Measurements from ENCODE around the gene VAV2.

Gene VAV2

GRCh38 chr9:133734590-133735414 lies 257.3 kb downstream of the VAV2 start:
- no peak for DNase-seq

GRCh38 chr9:133733796-133734533 lies 258.2 kb downstream of the VAV2 start:
- no peak for DNase-seq

- no peak for DNase-seq
Observed at GRCh38 chr9:133733421-133733795, 258.7 kb downstream of the VAV2 start.

- DNase-seq: no peak
Observed at GRCh38 chr9:133732639-133733408, 259.3 kb downstream of the VAV2 start.

GRCh38 chr9:133731876-133732638 lies 260.1 kb downstream of the VAV2 start:
- DNase-seq: peak; percentile 13 to 33

GRCh38 chr9:133730994-133731715 lies 261.0 kb downstream of the VAV2 start:
- no peak for DNase-seq

- DNase-seq: no peak
Observed at GRCh38 chr9:133729617-133730281, 262.4 kb downstream of the VAV2 start.

- DNase-seq: no peak
Observed at GRCh38 chr9:133728856-133729616, 263.1 kb downstream of the VAV2 start.

GRCh38 chr9:133727876-133728441 lies 264.2 kb downstream of the VAV2 start:
- no peak for DNase-seq

- DNase-seq: no peak
Observed at GRCh38 chr9:133727277-133727875, 264.7 kb downstream of the VAV2 start.

- peak; percentile 16 to 37 for DNase-seq
Observed at GRCh38 chr9:133726401-133727276, 265.5 kb downstream of the VAV2 start.

GRCh38 chr9:133725886-133726285 lies 266.2 kb downstream of the VAV2 start:
- no peak for DNase-seq

- no peak for DNase-seq
Observed at GRCh38 chr9:133718563-133719315, 273.4 kb downstream of the VAV2 start.

- no peak for DNase-seq
Observed at GRCh38 chr9:133717113-133718031, 274.8 kb downstream of the VAV2 start.

GRCh38 chr9:133716564-133717112 lies 275.5 kb downstream of the VAV2 start:
- no peak for DNase-seq

GRCh38 chr9:133715866-133716563 lies 276.1 kb downstream of the VAV2 start:
- DNase-seq: no peak
